K562 (cell line): ENCODE results near the gene TULP3. TPM values are rescaled to one million over a fixed set of nuclear protein-coding genes. Genes with fewer than 3 reads are reported as not detected.

ENCODE experiments used
- DPF2 ChIP-seq: fragments of 450-650 bp; IDR thresholded peaks from 2 replicates; pipeline ENCODE4 v1.6.1; 2016
- FOXJ2 ChIP-seq: fragments of 200-800 bp; sonication (Bioruptor generic); IDR thresholded peaks from 2 replicates; pipeline ENCODE4 v1.6.1; 2016; ENCODE audit warnings: missing genetic modification characterization, missing compliant biosample characterization
- MTF1 ChIP-seq: fragments of 250-450 bp; sonication (Bioruptor Pico); IDR thresholded peaks from 2 replicates; pipeline ENCODE4 v1.9.0; 2021; ENCODE audit warnings: moderate library complexity, mild to moderate bottlenecking, inconsistent platforms, borderline replicate concordance
- NRF1 ChIP-seq, 2 experiments: fragments of 450-650 bp; IDR thresholded peaks in 1 of 2; conservative IDR thresholded peaks in 1 of 2; 2 replicates each; pipeline ENCODE4 v1.6.1; 2014; ENCODE audit warnings: mild to moderate bottlenecking in 2 of 2
- POLR2A ChIP-seq: fragments of 450-650 bp; conservative IDR thresholded peaks from 2 replicates; pipeline ENCODE4 v1.6.1; 2016
- TEAD2 ChIP-seq: fragments of 450-650 bp; IDR thresholded peaks from 2 replicates; pipeline ENCODE4 v1.6.1; 2016; ENCODE audit warnings: missing genetic modification characterization, control low read depth, missing compliant biosample characterization
- YY1 ChIP-seq, 3 experiments: IDR thresholded peaks; 2 replicates each; pipeline ENCODE4 v1.6.1; 2011; ENCODE audit warnings: low read length in 2 of 3, mild to moderate bottlenecking in 2 of 3, moderate library complexity in 2 of 3, borderline replicate concordance in 1 of 3, control low read depth in 1 of 3, low read depth in 1 of 3; ENCODE audit not compliant: insufficient read depth in 3 of 3, insufficient replicate concordance in 2 of 3, control insufficient read depth in 1 of 3, insufficient read length in 1 of 3; ENCODE audit errors: extremely low read depth in 1 of 3
- ZNF277 ChIP-seq: fragments of 250-450 bp; sonication (Bioruptor Pico); IDR thresholded peaks from 2 replicates; pipeline ENCODE4 v1.8.0; 2022; ENCODE audit warnings: inconsistent platforms, mild to moderate bottlenecking, moderate library complexity, borderline replicate concordance
- ZNF408 ChIP-seq: fragments of 250-450 bp; sonication (Bioruptor Pico); IDR thresholded peaks from 2 replicates; pipeline ENCODE4 v1.4.0; 2020; ENCODE audit warnings: low read depth, mild to moderate bottlenecking, moderate library complexity
- ZNF592 ChIP-seq: fragments of 450-650 bp; IDR thresholded peaks from 2 replicates; pipeline ENCODE4 v1.6.1; 2017; ENCODE audit warnings: antibody characterized with exemption, mild to moderate bottlenecking
- ZNF668 ChIP-seq: fragments of 250-450 bp; sonication (Bioruptor Pico); IDR thresholded peaks from 2 replicates; pipeline ENCODE4 v1.8.0; 2022; ENCODE audit warnings: mild to moderate bottlenecking, inconsistent platforms
- polyA plus RNA-seq, 8 experiments: library from polyadenylated mRNA; depleted of rRNA in 4 of 8; stranded (reverse) in 5 of 8; unstranded in 3 of 8; fragments of >200 nt; fragmentation: Nextera tagmentation in 2 of 8; fragmentation: Illumina TruSeq in 1 of 8; extraction: Ambion mirVana in 2 of 8; extraction: Trizol in 1 of 8; gene quantifications; 2 replicates each; pipeline versions ENCODE4 v1.2.1 to v1.2.3, GENCODE V29; 2011 to 2014; ENCODE audit warnings: inconsistent platforms in 1 of 8, missing spikeins in 1 of 8
- total RNA-seq, 7 experiments: library from RNA; depleted of rRNA in 6 of 7; stranded (reverse); fragments of >200 nt in 6 of 7; fragmentation: Illumina TruSeq in 2 of 7; extraction: Trizol in 2 of 7; gene quantifications; 2 replicates each; pipeline versions ENCODE4 v1.2.1 to v1.2.3, GENCODE V29; 2011 to 2021; ENCODE audit warnings: low replicate concordance in 1 of 7
- TF ChIP-seq, protein P1 (sequence below): IDR thresholded peaks from 2 replicates; pipeline ENCODE4 v1.6.1; 2014; ENCODE audit warnings: antibody characterized with exemption
- TF ChIP-seq, protein P2 (sequence below): fragments of 450-650 bp; IDR thresholded peaks from 2 replicates; pipeline ENCODE4 v1.6.1; 2016; ENCODE audit warnings: borderline replicate concordance
- TF ChIP-seq, protein P3 (sequence below), 2 experiments: IDR thresholded peaks; 2 replicates each; pipeline ENCODE4 v1.6.1; 2012; ENCODE audit warnings: improper control_type of control experiment in 2 of 2, low read depth in 2 of 2, low read length in 2 of 2, borderline replicate concordance in 1 of 2

The TULP3 gene
- total and polyA plus RNA-seq, 9 of the 15 experiments (the other 6 are each of a cell fraction or from before 2014, with no cell fraction given): 3.6 to 13.3 (median 7.3) TPM

- TF ChIP-seq, protein P1, sequence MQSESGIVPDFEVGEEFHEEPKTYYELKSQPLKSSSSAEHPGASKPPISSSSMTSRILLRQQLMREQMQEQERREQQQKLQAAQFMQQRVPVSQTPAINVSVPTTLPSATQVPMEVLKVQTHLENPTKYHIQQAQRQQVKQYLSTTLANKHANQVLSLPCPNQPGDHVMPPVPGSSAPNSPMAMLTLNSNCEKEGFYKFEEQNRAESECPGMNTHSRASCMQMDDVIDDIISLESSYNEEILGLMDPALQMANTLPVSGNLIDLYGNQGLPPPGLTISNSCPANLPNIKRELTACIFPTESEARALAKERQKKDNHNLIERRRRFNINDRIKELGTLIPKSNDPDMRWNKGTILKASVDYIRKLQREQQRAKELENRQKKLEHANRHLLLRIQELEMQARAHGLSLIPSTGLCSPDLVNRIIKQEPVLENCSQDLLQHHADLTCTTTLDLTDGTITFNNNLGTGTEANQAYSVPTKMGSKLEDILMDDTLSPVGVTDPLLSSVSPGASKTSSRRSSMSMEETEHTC: no peak
- TF ChIP-seq ZNF592 (peak; percentile 63), FOXJ2 (no peak), MTF1 (CRISPR knock-in tag) (no peak), TEAD2 (no peak), POLR2A (0 out of 2 replicates have a peak, but pooled peaks have one; percentile 37), ZNF277 (CRISPR knock-in tag) (no peak), YY1 (IDR thresholded peaks at IDR 0.05; ENCODE audit: borderline replicate concordance in 1 of 3, control insufficient read depth in 1 of 3, extremely low read depth in 1 of 3, insufficient read depth in 3 of 3, insufficient read length in 1 of 3, insufficient replicate concordance in 2 of 3, low read depth in 1 of 3, low read length in 2 of 3) (peak in 1 of 3 experiments; percentile 29), ZNF668 (no peak), NRF1 (conservative IDR thresholded peaks at IDR 0.05 in 1 of 2, IDR thresholded peaks at IDR 0.05 in 1 of 2) (peak; percentile 79 to 81), ZNF408 (no peak), DPF2 (no peak)
- TF ChIP-seq, protein P2, sequence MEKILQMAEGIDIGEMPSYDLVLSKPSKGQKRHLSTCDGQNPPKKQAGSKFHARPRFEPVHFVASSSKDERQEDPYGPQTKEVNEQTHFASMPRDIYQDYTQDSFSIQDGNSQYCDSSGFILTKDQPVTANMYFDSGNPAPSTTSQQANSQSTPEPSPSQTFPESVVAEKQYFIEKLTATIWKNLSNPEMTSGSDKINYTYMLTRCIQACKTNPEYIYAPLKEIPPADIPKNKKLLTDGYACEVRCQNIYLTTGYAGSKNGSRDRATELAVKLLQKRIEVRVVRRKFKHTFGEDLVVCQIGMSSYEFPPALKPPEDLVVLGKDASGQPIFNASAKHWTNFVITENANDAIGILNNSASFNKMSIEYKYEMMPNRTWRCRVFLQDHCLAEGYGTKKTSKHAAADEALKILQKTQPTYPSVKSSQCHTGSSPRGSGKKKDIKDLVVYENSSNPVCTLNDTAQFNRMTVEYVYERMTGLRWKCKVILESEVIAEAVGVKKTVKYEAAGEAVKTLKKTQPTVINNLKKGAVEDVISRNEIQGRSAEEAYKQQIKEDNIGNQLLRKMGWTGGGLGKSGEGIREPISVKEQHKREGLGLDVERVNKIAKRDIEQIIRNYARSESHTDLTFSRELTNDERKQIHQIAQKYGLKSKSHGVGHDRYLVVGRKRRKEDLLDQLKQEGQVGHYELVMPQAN: no peak; the same call in 1 of the 2 replicates
- TF ChIP-seq, protein P3, sequence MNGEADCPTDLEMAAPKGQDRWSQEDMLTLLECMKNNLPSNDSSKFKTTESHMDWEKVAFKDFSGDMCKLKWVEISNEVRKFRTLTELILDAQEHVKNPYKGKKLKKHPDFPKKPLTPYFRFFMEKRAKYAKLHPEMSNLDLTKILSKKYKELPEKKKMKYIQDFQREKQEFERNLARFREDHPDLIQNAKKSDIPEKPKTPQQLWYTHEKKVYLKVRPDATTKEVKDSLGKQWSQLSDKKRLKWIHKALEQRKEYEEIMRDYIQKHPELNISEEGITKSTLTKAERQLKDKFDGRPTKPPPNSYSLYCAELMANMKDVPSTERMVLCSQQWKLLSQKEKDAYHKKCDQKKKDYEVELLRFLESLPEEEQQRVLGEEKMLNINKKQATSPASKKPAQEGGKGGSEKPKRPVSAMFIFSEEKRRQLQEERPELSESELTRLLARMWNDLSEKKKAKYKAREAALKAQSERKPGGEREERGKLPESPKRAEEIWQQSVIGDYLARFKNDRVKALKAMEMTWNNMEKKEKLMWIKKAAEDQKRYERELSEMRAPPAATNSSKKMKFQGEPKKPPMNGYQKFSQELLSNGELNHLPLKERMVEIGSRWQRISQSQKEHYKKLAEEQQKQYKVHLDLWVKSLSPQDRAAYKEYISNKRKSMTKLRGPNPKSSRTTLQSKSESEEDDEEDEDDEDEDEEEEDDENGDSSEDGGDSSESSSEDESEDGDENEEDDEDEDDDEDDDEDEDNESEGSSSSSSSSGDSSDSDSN (IDR thresholded peaks at IDR 0.05; ENCODE audit: borderline replicate concordance in 1 of 2, low read depth in 2 of 2, low read length in 2 of 2): peak; percentile 55 to 82; a peak in 3 of 4 replicates
Measured at GRCh38 chr12:2959505-2960389, 69.1 kb downstream of the TULP3 start (continued).
